Measurements from ENCODE around the gene EEFSEC.

The EEFSEC gene

GRCh38 chr3:128456776-128457715 is 303.8 kb downstream of the EEFSEC start:
- DNase-seq, result peak; percentile 87

DNA sequence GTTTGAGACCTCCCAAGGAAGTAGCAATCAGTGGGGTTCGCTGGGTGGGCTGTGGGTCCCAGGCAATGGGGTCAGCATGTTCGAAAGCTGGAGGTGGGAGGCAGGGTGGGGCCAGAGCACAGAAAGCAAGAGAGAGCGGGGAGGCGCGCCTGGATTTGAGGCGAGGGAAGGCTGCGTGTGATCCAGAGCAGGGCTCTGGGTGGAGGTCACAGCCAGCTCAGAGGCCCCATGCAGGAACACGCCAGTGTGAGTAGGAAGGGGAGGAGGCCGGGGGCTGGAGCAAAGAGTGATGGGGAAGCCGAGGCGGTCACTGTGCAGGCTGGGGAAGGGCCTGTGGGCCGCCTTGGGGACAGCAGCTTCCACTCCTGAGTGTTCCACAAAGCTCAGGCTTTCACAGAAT is 304.7 kb downstream of the EEFSEC start:
- DNase-seq, result no peak

Measured in hematopoietic multipotent progenitor cell treated with erythropoietin and hydrocortisone succinate and interleukin-3 and kit ligand, for 4 days (in vitro differentiated cells).